Upper lobe of left lung (tissue), 4 donors: ENCODE results near the gene NCL.

Experiments used
- CTCF ChIP-seq, 6 experiments: fragments of 450-650 bp in 4 of 6; fragments of 200-600 bp in 2 of 6; sonication (generic) in 2 of 6; IDR thresholded peaks; one replicate each; pipeline ENCODE4 v1.5.1; 2016 to 2019; ENCODE audit warnings: antibody characterized with exemption in 6 of 6
- EP300 ChIP-seq, 4 donors: sonication (generic); formaldehyde crosslinking; IDR thresholded peaks; one replicate each; pipeline ENCODE4 v1.5.1; 2017; ENCODE audit warnings: antibody characterized with exemption in 4 of 4, control low read depth in 2 of 4

- TF ChIP-seq EP300 (IDR thresholded peaks at IDR 0.05) (no peak), CTCF (IDR thresholded peaks at IDR 0.05) (no peak)
These were observed 49.5 kb upstream of the NCL start for GRCh38 chr2:231513746-231514224.
